Inferior parietal cortex (tissue), 1 donor: Measurements from ENCODE around the gene ESRRB.

Experiments
- DNase-seq: peaks from one replicate; pipeline ENCODE4 v3.0.0-alpha.2; 2016; ENCODE audit errors: extremely low spot score

The ESRRB gene

DNA sequence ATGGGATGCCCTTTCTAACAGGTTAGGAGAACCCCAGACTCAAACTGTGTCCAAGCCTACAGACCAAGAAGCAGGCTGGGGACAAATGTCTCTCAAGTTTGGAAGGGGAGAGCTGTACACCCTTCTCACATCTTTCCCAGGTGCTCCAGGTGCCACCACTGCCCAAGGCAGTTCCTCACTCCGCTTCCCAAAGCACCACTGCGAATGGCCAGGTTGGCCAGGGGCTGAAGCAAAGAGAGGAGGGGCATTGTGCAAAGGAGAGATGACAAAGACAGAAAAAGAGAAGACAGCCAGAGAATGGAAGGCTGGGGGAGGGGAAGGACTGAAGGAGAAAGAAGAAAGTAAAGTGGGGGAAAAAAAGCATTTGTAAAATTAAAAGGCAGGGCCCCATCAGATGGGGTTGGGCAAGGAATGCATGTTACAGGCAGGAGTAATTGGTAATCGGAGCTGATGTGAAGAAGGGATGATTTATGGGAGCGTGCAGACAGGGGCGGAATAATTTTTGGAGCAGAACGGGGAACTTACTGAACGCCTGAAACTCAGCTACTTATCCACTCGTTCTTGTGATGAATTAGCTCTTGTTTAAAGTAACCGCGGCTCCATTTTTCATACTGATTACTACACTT is 165.8 kb downstream of the ESRRB start:
- no peak for DNase-seq

DNA sequence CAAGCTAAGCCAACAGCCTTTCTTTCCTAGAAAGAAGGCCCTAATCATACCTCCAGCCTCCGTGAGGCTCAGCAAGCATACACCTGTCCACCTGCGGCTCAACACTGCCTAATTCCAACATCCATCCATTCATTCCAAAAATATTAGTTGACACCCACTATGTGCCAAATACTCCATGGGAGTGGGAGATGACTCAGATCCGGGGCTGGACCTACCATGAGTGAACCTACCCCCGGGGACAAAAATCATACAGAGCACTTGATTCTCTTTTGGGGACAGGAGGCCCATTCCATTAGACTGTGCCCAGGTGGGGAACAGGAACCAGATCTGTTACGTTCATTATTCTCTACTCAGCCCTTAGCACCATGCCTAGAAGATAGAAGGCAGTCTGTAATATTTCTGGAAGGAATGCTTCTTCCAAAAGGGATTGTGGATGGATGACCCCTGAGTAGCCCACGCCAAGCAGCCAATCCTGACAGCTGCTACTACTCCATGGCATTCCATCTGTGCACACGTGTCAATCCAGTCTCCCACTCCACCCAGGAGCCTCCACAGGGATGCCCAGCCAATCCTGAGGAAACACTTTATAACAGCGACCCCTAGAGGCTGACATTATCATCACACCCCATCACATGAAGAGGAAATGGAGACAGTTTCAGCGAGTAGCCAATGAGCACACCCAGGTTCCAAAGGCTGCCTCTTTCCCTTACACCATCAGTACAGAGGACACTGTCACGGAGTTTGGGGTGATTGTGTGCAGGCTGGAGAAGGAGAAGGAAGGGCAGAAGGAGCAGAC is 170.7 kb downstream of the ESRRB start:
- no peak for DNase-seq

DNA sequence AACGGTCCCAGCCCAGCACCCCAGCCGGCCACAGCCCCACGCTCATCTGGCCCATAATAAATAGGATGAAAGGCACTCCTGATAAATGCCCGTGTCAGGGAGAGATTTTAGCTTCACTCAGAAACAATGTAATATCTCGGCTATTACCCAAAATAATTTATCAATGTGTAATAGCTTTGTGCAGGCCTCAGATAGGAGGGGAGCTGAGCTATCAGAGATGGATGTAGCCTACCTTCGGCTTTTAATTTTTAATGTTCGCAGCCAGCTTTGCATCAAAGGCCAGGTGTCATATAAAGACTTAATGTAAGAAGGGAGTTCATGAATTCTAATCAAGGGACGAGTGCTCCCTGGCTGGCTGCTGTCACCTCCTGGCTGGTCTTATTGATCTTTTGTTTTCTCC is 171.9 kb downstream of the ESRRB start:
- no peak for DNase-seq

DNA sequence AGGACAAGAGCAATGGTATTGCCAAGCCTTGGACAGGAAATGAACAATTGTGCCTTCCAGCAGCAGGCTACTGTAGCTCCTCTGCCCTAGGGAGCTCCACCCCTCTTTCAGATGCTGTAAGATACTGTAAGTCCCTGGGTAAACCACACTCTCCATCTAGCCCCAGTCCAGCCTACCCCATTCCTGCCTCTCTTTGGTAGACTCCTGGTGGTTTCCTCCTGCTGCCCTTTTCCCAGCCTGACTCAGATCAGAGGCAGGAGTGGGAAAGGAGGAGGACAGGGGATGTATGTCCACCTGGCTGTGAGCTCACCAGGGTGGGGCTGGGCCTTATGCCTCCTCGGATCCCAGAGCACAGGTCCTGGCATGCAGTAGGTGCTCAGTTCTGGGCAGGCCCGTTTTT is 174.6 kb downstream of the ESRRB start:
- no peak for DNase-seq

DNA sequence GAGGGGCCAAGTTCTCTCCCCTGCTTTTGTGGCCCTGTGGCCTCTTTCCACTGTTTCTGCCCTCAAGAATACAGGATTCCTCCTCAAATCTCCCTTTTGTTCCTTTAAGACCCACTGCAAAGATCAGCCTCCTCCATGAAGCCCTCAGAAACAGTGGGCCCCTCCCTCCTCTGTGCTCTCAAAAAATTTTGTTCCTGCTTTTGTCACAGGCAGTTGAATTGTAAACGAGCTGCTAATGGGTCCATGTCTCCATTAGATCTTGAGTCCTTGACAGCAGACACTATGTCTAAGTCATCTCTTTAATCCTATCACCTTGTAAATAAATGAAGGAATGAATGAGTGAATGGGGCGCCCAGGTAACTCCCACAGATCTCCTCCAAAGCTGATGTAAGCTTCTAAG is 175.2 kb downstream of the ESRRB start:
- no peak for DNase-seq
